ENCODE data around the gene GBA2.

Gene GBA2

GRCh38 chr9:35736201-35736633, 12.8 kb downstream of the GBA2 start:
- peak; percentile 56 for DNase-seq

GRCh38 chr9:35734096-35734495, 14.9 kb downstream of the GBA2 start:
- no peak for DNase-seq

- DNase-seq, result no peak
Observed at GRCh38 chr9:35732800-35733541, 16.1 kb downstream of the GBA2 start.

- peak; percentile 95 for DNase-seq
Observed at GRCh38 chr9:35732185-35732799, 16.7 kb downstream of the GBA2 start, which contains the start of the genes CREB3 and TLN1. TSS of gene CREB3 (plus strand) at chr9:35732666. CDS start at chr9:35732773, 107 bp downstream. TSS of gene TLN1 (minus strand) at chr9:35732195. CDS start at chr9:35725694, 6,501 bp downstream.

GRCh38 chr9:35731415-35732184, 17.4 kb downstream of the GBA2 start:
- no peak for DNase-seq

- DNase-seq, result no peak
Observed at GRCh38 chr9:35730486-35730854, 18.6 kb downstream of the GBA2 start.

- DNase-seq, result no peak
Observed at GRCh38 chr9:35729700-35730485, 19.1 kb downstream of the GBA2 start.

- DNase-seq, result no peak
Observed at GRCh38 chr9:35729101-35729500, 19.9 kb downstream of the GBA2 start.

- DNase-seq, result no peak
Observed at GRCh38 chr9:35728041-35728971, 20.7 kb downstream of the GBA2 start.

GRCh38 chr9:35727676-35728040, 21.4 kb downstream of the GBA2 start:
- DNase-seq, result no peak

- no peak for DNase-seq
Observed at GRCh38 chr9:35726931-35727330, 22.1 kb downstream of the GBA2 start.

GRCh38 chr9:35725362-35725761, 23.7 kb downstream of the GBA2 start:
- DNase-seq, result no peak

GRCh38 chr9:35723908-35724307, 25.1 kb downstream of the GBA2 start:
- no peak for DNase-seq

- no peak for DNase-seq
Observed at GRCh38 chr9:35723426-35723825, 25.6 kb downstream of the GBA2 start.

GRCh38 chr9:35719546-35719945, 29.5 kb downstream of the GBA2 start:
- no peak for DNase-seq

- DNase-seq, result no peak
Observed at GRCh38 chr9:35718721-35719511, 30.1 kb downstream of the GBA2 start.

- DNase-seq, result no peak
Observed at GRCh38 chr9:35717132-35717870, 31.7 kb downstream of the GBA2 start.

- no peak for DNase-seq
Observed at GRCh38 chr9:35716230-35716629, 32.8 kb downstream of the GBA2 start.

- DNase-seq, result no peak
Observed at GRCh38 chr9:35714579-35715252, 34.3 kb downstream of the GBA2 start.

GRCh38 chr9:35714123-35714522, 34.9 kb downstream of the GBA2 start:
- DNase-seq, result no peak

All from NCI-H1436 (cell line).